Renal cortical epithelial cell (primary cell): ENCODE results near the gene RNLS. TPM values are rescaled to one million over a fixed set of nuclear protein-coding genes. Genes with fewer than 3 reads are reported as not detected.
"Not testable (repeated sequence)": the region's sequence is repeated elsewhere in the genome, so short reads cannot be mapped to it uniquely, and the experiment has no call there.

ENCODE experiments used
- DNase-seq: peaks from one replicate; pipeline ENCODE4 v3.0.0-alpha.2; 2011; ENCODE audit warnings: low read depth
- total RNA-seq: library from RNA; depleted of rRNA; stranded (reverse); fragments of >200 nt; gene quantifications from 2 replicates; pipeline ENCODE4 v1.2.3, GENCODE V29; 2014

The RNLS gene
- total RNA-seq, 1 donor from 2014 or later, result 27.7 TPM

DNA sequence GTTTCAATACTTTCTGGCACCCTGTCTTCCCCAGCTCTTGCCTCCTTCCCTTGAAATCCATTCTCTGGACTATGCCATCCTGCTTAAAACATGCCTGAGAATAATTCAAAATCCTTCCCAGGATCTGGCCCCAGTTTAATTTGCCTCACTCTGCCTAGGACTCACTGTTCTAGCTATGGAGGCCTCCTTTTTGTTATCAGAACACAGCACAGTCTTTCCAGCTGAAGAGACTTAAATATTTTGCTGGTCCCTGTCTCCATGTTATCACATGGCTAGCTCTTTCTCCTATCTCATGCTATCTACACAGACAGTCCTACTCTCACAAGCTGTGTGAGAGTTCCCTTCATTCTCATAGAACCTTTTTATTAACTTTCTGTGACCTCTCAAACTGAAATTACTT, 194.8 kb downstream of the RNLS start:
- no peak for DNase-seq

DNA sequence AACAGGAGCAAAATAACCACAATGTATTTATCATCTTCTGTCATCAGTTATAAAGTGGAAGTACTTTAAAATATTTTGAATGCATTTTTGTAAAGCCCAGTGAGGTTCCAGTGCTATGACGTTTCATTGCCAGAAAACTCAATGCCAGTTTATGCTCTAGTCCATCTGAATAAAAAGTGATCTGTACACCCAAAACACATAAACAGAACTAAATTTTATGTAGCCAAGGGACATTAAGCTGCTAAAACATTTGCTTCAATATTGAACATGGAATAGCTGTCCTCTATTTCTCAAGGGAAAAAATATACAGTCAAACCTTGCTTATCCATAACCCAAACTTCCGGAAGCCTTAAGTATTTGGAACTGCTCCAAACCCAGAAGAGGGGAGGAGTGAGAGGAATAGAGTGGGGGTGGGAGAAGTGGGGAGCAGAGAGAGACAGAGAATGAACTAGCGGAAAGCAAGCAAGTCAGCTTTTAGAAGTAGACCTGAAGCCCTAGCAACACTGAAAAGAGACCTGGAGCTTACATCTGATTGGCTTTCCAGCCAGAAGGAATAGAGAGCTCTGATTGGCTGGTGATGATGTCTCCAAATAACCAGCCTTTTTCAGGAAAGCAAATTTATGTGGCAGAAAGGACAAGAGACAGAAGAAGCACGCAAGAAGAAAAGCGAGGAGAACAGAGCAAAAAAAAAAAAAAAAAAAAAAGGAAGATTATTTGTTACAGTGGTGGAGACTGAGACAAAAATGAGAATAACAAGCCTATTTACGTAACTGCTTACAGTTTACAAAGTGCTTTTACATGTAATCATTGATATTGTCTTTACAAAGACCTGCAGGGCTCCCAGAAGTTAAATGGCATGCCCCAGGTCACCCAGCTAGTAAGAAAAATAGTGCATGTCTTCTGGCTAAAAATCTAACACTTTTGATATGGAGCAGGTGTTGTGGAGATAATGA, 196.0 kb downstream of the RNLS start:
- peak; percentile 87 for DNase-seq

DNA sequence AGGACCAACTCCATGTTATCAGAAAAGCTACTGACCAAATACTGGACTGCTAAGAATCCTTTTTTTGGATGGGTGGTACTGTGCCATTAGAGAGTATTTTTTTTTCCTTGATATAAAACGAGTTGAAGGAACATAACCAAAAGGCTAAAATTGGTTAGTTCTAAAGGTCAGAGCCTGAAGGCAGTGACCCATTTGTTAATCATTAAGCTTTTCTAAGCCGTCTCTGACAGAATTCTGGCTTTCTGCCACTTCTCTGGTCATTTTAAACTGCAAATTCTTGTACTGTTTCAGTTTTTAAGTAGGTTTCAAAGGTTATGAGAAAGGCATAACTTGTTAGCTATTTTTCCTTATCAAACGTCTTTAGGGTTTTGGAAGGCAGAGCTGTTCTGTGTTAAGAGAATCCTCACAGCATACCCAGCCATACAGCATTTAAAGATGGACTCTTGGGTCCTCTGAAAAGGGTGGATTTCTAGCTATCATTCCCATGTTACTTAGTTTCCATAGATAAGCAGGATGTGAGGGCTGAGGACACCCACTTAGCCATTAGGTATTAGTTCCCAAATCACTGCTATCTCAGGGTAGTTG, 196.8 kb downstream of the RNLS start:
- peak; percentile 88 for DNase-seq

DNA sequence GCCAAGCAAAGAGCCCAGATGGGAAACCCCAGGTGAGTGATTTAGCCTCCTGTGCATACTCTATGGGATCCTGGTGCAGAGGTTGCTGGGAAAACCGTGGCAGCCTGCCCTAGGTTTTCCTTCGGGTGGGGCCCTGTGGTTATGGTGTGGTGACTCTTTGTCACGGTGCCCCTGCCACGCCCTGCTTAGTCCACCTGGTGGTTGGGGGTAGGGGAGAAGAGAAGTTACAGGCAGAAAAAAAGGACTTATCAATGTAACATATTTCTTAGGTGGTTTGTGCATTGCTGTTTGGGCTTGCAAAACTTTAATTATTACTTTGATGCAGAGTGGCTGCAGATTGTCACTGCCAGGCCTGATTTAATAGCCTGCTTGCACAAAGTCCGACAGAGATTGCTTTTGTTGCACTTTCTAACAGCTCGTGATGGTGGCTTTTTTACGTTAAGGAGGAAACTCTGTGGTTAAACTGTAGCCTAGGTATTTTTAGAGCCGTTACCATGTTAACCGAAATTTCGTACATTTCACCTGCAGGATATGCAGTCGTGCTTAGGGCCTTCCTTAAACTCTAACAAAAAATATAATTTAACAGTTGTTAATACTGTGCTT, 197.4 kb downstream of the RNLS start:
- peak; percentile 81 for DNase-seq

DNA sequence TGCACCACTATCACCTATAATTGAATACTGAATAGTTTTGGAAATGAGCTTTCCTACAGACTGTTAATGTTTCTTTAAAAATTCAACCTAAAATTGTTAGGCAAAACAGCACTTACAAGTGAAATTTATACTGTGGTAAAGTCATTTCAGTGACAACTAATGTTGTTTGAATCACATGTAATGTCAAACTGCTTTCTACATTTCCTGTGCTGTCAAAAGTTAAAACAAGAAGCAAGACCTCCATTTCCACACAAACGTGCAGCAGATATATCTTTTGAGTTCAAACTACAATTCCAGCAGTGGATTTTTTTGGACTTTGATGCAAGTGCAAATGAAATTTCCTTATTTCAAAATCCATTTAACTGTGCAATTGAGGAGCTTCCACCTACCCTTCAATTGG, 199.8 kb downstream of the RNLS start:
- no peak for DNase-seq

DNA sequence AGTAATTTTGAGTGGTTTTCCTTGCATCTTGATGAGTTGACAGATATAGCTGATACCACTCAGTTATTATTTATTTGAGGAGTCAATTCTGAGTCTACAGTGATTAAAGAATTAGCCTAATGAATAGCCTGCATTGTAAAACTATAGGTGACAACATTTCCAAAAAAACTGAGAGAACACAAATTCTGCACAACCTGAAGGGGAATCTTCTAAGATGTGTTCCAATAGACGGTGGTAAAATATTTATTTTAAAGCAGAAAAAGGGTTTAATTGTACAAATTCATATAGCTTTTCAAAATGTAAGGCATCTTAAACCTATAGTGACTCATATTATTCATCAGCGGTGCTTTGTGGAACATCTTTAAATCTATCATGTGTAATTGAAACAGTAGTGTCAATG, 200.4 kb downstream of the RNLS start:
- no peak for DNase-seq

DNA sequence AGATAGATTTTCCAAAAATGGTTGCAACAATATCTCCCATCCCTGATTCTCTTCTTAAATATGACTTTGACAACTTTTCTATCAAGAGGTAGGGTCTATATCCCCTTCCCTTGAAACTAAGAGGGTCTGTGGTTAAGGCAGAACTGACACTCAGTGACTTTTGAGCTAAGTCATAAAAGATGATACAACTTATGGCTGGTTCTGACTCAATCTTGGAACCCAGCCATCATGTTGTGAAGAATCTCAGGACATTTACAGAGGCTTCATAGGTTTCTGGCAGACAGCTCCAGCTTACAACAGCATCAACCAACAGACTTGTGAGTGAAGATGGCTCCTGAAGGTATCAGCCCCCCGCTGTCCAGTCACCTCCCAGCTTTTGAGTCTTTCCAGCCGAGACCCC, 203.5 kb downstream of the RNLS start:
- DNase-seq, result peak; percentile 62

DNA sequence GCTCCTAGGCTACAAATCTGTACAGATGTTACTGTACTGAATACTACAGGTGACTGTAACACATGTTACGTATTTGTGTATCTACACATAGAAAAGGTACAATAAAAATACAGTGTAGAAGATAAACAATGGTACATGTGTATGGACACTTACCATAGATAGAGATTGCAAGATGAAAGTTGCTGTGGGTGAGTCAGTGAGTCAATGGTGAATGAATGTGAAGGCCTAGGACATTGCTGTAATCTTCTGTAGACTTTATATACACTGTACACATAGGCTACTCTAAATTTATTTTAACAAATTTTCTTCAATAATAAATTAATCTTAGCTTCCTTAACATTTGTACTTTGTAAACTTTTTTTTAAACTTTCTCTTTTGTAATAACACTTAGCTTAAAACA, 205.6 kb downstream of the RNLS start:
- DNase-seq, result no peak

DNA sequence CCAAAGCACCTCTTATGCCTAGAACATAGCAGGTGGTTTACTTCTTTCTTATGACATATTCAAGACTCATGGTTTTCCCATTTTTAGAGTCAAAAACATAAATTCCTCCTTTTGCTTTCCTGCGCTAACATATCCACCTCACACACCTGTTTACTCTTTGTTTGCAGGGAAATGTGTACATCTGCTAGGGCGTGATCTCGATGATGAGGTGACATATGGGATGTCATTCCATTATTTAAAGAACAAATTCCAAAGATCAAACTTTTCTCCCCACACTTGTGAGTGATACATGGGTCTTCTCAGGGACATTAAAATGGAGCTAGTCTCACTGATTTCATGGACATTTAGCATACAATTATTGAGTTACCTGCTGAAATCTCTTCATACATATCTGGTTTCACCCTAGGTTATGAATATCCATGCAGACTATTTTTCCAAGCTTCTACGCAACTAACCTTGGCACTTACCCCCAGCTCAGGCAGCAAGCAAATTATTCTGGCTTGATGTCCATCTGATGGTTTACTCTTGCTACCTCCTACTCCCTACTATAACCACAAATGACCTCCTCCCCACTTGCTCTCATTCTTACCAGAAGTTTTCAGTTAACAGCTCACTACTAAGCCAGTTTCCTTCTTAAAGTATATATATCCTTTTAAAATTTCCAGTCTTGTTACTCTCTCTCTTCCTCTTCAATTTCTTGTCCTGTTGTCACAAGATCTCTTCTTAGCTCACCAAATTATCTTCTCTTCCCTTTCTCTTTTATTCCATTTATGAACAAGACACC, 208.5 kb downstream of the RNLS start:
- DNase-seq, result no peak

DNA sequence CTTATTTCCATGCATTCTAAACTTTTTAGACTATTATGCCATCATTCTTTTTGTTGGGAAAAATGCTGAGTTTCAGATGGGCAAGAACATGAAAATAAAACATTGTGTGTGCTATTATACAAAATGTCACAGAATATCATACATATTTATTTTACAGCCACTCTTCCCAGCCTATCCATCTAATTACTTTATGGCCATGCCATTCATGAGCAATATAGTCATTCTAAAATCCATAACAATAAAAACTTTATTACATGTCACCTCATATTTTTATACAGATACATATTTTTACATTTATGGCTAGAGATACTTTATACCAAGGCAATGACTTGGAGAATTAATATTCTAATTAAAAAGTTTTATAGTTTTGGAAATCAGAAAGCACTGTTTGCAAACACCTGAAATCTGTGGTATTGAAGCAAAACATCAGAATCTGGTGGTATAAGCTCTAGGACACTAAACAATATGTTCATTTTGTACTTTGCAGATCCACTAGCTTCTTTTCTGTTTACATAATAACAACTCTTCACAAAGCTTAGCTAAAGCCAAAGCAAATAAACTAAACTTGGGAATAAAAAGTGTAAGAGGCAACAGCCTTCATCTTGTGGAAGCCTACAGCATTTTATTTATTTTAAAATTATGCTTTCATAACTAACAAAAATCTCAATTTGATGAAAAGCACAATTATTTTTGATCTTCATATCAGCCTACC, 210.1 kb downstream of the RNLS start:
- no peak for DNase-seq

DNA sequence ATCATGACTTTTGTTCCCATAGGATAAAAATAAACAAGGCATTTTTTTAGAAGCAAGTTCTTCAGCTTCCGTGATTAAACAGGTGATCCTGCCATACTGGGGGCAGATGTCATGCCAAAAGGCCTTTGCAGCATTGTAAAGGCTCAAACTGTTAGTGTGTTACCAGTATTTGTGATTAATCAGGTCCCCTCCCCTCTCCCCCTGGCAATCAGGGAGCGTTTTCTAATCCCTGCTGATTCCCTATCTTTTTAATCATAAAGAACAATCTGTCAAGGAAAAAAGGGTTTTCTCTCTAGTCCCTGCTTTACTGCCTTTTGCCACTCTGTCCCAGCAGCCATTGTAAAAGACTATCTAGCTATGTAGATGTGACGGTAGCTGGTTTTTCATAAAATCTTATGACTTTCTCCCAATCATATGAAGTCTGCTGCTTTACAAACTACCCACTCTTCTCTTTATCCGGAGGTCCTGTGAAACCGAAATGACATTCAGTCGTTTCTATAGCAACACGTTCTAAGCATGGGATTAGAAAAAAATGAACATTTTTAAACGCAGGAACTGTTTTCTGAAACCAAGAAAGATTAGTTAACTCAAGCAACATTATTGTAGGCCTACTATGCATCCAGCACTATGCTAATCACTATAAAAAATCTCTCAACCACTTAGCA, 210.9 kb downstream of the RNLS start:
- DNase-seq, result no peak

DNA sequence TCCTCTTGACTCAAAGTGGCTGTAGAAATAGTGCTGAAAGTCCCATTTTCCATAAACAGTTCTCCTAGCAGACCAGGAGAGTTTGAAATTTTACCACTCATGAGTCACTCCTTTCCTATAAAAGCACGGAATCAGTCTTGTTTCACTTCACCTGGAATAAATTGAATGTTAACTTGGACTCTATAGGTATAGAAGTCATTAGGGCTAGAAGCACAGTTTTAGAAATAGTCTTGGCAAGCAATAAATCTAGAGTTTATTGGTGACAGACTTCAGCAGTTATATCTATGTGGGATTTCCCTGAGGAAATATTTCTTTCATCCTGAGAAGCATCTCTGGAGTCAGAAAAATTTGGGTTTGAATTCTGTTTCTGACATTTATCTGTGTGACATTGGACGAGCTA, 212.4 kb downstream of the RNLS start:
- peak; percentile 26 for DNase-seq

DNA sequence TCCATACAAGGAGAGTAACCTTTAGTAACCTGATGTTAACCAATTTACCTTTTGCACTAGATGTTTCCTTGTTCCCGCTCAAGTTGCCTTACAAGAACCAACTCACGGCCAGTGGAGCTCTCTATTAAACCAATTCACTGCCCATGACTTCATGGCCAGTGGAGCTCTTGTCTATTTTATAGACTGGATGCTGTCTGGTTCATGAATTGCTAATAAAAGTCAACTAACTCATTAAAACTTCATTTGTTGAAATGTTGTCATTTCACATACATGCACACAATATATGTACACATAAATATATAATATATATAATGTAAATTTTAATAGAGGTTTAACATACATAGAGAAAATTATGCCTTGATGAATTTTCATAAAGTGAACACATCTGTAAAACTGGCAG, 216.3 kb downstream of the RNLS start:
- no peak for DNase-seq

DNA sequence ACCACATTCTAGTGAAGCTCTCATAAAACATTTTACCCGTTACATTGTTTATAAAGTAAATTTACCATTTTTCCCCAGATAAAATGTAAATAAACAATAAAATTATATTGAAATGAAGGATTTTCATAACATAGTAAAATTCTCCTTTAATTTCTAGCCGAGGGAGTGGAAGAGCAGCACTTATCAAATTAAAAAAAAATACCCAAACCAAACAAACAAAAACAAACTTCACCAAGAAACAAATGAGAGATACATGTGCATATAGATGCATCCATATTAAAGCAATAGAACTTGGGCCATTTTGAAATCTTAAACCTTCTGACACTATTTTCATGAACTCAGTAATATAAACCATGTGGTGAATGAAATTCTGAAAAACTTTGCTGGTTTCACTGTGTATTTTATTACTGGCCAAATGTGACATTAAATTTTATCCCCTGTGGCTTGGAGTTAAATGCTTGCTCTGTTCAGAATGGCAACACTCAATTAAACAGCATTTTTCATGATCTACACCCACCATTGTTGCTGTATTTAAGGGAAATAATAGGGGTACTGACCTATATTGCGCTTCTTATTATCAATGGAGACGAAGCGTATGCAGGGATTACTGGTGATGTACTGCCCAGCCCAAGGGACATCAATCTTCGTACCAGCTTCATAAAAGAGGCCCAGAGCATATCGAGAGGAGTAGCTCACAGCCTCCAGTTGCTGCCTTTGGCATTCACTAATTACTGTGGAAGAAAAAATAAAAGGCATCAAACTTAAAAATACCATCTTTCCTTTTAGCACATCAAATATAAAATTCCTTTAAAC, 220.9 kb downstream of the RNLS start:
- DNase-seq, result no peak

DNA sequence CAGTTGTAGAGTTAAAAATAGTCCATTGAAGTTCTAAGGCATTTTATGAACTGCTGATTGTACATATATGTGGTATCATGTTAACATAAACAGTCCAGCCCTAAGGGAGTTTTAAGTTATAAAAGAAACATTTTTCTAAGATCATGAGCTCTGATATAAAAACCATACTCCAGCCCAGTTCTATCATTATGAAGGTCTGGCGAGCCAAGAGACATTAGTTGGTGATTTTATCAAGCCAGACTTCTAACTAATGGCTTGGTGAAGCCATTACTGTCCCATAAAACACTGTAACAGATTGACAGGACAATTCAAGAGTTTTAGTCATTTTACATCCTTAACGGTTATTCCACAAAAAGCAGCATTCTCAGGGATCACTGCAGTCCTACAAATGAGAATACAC, 221.6 kb downstream of the RNLS start:
- DNase-seq, result no peak

DNA sequence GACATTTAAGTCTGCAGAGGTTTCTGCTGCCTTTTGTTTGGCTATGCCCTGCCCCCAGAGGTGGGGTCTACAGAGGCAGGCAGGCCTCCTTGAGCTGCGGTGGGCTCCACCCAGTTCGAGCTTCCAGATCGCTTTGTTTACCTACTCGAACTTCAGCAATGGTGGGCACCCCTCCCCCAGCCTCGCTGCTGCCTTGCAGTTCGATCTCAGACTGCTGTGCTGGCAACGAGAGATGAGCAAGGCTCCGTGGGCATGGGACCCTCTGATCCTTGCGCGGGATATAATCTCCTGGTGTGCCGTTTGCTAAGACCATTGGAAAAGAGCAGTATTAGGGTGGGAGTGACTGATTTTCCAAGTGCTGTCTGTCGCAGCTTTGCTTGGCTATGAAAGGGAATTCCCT, 227.4 kb downstream of the RNLS start:
- not testable (repeated sequence) for DNase-seq

DNA sequence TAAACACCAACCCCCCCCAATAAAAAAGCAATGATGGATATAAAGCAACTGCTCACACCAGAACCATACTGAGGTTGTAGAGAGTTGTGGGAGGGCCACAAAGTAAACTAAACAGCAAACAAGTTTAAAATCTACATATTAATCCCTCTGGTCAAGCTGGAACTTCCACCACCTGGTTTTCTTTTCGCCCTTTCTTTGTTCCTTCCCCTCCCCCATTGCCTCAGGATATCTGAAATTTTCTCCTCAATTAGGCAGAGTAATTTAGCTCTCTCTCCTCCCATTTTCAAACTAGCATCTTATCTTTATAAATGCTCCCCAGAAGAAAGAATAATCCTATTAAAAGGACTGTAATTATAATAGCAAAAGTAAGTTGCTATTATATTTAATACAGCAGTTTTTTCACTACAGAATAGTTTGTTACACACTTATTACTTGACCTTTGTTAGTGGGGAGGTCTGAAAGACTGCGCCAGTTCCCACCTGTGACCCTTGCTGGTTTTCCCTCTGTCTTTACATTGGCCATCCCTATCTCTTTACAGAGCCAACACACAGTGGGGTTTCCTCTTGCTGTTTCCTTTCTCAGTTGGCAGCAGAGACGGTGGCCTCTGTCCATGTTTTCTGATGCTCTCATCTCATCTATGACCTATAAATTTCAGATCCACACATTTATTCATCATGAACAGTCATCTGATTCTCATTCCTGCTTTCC, 235.4 kb downstream of the RNLS start:
- no peak for DNase-seq

DNA sequence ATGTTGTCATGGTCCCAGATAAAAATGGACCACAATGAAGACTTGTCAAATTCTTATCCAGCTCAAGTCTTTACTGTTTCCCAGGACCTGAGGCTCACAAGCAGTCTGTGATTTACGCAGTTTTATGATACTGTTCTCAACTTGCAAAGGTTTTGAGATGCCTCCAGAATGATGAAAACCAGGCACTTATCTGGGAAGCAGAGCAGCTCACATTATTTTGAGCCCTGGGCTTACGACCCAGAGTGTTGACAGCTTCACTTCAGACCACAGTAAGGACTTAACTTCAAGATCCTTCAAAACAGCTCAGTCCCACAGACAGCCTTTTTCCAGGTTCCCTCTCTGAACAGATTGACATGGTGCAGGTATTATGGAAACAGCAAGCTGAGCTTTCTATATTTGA, 236.1 kb downstream of the RNLS start:
- DNase-seq, result no peak
